ENCODE measurements around the gene IL3RA. TPM values are rescaled to one million over a fixed set of nuclear protein-coding genes. Genes with fewer than 3 reads are reported as not detected.

Gene IL3RA
- total RNA-seq, 1 donor from 2014 or later, result not detected

- DNase-seq (ENCODE audit: low spot score, unreplicated experiment), result no peak
- H3K36me3 Mint-ChIP-seq (ENCODE audit: insufficient read depth), result peaks cover 15% of the 10 kb centered on the region
- TF ChIP-seq CTCF (IDR thresholded peaks at IDR 0.05; ENCODE audit: unreplicated experiment), result no peak
- peak overlapping the region; percentile 85 for H3K27ac Mint-ChIP-seq
- no peaks in the 10 kb centered on the region for H3K27me3 Mint-ChIP-seq
- H3K4me3 Mint-ChIP-seq (ENCODE audit: low read depth), result peak overlapping the region; percentile 94
- H3K9me3 Mint-ChIP-seq (ENCODE audit: low read depth), result no peaks in the 10 kb centered on the region
- peaks cover 20% of the 10 kb centered on the region for H3K4me1 Mint-ChIP-seq (ENCODE audit: low read depth)
Observed at GRCh38 chrX:1393871-1394615, 57.5 kb downstream of the IL3RA start.

- Mint-ChIP-seq H3K27ac (no peak overlapping the region), H3K27me3 (no peaks in the 10 kb centered on the region), H3K4me1 (ENCODE audit: low read depth) (peaks cover 20% of the 10 kb centered on the region), H3K9me3 (ENCODE audit: low read depth) (no peaks in the 10 kb centered on the region), H3K4me3 (ENCODE audit: low read depth) (peak overlapping the region; percentile 56), H3K36me3 (ENCODE audit: insufficient read depth) (peaks cover 13% of the 10 kb centered on the region)
- TF ChIP-seq CTCF (IDR thresholded peaks at IDR 0.05; ENCODE audit: unreplicated experiment), result no peak
- DNase-seq (ENCODE audit: low spot score, unreplicated experiment), result no peak
Observed at GRCh38 chrX:1394731-1395501, 58.3 kb downstream of the IL3RA start.

GRCh38 chrX:1395646-1396216 is 59.1 kb downstream of the IL3RA start:
- Mint-ChIP-seq H3K36me3 (ENCODE audit: insufficient read depth) (peaks cover 12% of the 10 kb centered on the region), H3K27ac (no peak overlapping the region), H3K9me3 (ENCODE audit: low read depth) (no peaks in the 10 kb centered on the region), H3K4me1 (ENCODE audit: low read depth) (peaks cover 20% of the 10 kb centered on the region), H3K4me3 (ENCODE audit: low read depth) (peak overlapping the region; percentile 20), H3K27me3 (no peaks in the 10 kb centered on the region)
- no peak for TF ChIP-seq CTCF (IDR thresholded peaks at IDR 0.05; ENCODE audit: unreplicated experiment)
- no peak for DNase-seq (ENCODE audit: low spot score, unreplicated experiment)

GRCh38 chrX:1397001-1397400 is 60.4 kb downstream of the IL3RA start:
- H3K9me3 Mint-ChIP-seq (ENCODE audit: low read depth), result no peaks in the 10 kb centered on the region
- DNase-seq (ENCODE audit: low spot score, unreplicated experiment), result no peak
- H3K4me3 Mint-ChIP-seq (ENCODE audit: low read depth), result no peak overlapping the region
- no peaks in the 10 kb centered on the region for H3K27me3 Mint-ChIP-seq
- H3K36me3 Mint-ChIP-seq (ENCODE audit: insufficient read depth), result peaks cover 8% of the 10 kb centered on the region
- no peak overlapping the region for H3K27ac Mint-ChIP-seq
- peaks cover 14% of the 10 kb centered on the region for H3K4me1 Mint-ChIP-seq (ENCODE audit: low read depth)
- no peak for TF ChIP-seq CTCF (IDR thresholded peaks at IDR 0.05; ENCODE audit: unreplicated experiment)

Data from progenitor cell of endocrine pancreas (in vitro differentiated cells).